ENCODE data around the gene RPL13A.

RPL13A gene

DNA sequence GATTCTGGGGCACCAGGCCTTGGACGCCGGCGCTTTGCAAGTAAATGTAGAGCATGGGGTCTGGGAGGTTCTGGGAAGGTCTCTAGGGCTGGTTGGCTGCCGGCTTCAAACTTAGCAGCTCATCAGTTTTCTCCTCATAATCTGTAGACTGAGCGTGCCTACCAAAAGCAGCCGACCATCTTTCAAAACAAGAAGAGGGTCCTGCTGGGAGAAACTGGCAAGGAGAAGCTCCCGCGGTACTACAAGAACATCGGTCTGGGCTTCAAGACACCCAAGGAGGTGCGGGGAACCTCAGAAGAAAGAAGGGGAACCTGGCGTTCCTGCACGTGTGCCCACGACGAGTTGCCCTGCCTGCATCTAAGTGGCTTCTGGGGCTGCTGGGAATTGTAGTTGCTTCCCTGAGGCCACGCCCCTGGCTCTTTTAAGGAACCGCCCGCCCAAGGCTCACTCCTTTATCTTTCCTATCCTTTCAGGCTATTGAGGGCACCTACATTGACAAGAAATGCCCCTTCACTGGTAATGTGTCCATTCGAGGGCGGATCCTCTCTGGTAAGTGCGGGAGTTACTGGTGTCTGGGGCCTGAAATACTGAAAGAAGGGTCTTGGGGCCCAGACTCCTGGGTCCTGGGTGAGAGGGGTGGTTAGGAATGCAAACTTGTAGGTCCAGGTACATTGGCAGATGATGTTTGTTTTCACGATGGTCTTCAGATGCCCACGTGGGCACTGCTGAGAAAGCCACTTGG is 9.8 kb downstream of the RPL13A start:
- intact Hi-C loops (cut with DNase I), result no loop called here
- peak in 35 of 42 donors; percentile 29 to 75 (median 55) for DNase-seq

DNA sequence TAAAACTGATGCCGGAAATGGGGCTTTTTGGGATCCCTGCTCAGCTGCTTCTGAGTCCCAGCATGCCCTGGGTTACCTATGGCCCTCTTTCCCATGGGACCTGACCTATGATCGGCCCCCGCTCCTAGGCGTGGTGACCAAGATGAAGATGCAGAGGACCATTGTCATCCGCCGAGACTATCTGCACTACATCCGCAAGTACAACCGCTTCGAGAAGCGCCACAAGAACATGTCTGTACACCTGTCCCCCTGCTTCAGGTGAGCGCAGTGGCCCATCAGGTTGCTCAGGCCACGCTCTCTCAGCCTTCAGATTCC is 10.3 kb downstream of the RPL13A start:
- intact Hi-C loops (cut with DNase I), result no loop called here
- DNase-seq, result no peak

DNA sequence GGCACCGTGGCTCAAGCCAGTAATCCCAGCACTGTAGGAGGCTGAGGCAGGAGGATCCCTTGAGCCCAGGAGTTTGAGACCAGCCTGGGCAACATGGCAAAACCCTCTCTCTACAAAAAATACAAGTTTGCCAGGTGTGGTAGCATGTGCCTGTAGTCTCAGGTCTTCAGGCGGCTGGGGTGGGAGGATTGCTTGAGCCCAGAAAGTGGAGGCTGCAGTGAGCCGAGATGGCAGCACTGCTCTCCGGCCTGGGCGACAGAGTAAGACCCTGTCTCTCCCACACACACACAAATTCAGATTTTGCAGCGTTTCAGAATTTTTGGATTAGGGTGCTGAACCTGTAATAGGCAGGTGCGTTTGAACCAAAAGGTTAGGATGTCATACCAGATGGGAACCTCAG is 11.1 kb downstream of the RPL13A start:
- intact Hi-C loops (cut with DNase I), result no loop called here

DNA sequence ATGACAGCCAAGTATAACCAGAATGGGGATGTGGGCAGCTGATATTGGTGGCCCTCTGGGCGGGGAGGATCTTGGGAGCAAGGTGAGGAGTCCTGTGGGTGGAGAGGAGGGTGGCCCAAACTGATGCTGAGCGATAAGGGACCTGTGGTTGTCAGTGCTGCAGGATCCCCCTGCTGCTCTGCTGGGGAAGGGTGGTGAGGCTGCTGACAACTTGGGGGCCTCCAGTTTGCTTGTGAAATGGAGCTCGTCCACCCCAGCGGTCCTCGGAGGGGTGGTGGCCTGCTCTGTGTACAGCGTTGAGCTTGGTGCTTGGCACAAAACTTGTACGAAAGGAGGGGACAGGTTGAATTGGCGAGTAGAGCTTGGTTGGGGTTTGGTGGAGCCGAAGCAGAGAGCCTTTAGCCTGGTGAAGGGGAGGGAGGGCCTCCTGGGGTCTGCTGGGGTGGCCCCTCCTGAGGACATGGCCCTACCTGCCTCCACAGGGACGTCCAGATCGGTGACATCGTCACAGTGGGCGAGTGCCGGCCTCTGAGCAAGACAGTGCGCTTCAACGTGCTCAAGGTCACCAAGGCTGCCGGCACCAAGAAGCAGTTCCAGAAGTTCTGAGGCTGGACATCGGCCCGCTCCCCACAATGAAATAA is 11.7 kb downstream of the RPL13A start:
- intact Hi-C loops (cut with DNase I), result no loop called here
- no peak for DNase-seq

More for the DNA sequence above, 11.1 kb downstream of the RPL13A start:
- no peak for DNase-seq

DNA sequence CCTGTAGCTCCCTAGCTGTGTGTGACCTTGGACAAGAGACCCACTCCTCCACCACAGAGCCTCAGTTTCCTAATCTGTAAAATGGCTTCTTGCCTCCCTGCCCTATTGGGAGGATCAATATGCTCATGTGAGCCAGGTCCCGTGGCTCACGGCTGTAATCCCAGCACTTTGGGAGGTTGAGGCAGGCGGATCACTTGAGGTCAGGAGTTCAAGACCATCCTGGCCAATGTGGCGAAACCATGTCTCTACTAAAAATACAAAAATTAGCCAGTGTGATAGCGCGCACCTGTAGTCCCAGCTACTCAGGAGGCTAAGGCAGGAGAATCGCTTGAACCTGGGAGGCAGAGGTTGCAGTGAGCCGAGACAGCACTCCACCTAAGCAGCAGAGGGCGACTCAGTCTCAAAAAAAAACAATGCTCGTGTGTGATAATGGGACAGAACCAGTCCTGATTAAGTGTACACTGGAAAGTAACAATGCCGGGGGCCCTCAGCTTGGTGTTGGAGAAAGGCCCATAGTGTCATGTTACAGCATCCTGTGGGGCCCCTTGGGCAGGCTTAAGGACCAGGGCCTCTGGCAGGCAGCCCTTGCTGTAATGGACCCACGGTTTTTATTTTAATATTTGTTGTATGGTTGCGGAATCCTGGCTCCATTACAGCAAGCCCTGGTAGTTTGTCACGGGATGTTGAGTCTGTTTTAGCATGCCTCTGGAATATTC is 15.6 kb downstream of the RPL13A start:
- intact Hi-C loops (cut with DNase I), result no loop called here
- DNase-seq, result peak in 2 of 42 donors; percentile 28 to 34

DNA sequence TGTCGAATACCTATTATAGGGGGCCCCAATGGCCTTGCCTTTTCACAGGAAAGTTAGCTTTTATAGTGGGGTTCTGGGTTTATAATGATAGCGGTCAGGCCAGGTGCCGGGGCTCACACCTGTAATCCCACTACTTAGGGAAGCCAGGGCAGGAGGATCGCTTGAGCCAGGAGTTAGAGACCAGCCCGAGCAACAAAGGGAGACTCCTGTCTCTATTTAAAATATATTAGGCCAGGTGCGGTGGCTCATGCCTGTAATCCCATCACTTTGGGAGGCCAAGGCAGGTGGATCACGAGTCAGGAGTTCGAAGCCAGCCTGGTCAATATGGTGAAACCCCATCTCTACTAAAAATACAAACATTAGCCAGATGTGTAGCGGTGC is 16.2 kb downstream of the RPL13A start:
- intact Hi-C loops (cut with DNase I), result no loop called here
- DNase-seq, result no peak

DNA sequence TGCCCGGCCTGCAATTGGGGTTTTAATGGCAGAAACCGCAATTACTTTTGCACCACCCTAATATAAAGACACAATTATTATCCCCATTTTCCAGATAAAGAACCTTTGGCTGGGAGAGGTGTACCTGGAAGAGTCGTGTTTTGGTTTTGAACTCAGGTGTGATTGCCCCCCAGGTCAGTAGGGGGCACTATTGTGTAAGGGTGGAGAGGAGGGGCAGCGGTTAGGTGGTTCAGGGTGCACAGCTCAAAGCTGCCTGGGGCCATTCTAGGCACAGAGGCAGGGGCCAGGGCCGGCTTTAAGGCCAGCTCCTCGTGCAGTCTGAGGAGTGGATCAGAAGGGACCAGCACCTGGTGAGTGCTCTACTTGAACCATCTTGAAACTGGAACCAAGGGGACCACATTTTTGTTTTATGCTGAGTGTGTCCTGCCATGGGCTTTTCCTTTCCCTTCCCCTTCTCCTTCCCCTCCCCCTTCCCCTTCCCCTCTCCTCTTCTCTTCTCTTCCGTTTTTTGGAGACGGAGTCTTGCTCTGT is 19.2 kb downstream of the RPL13A start:
- intact Hi-C loops (cut with DNase I), result no loop called here
- DNase-seq, result peak in 29 of 42 donors; percentile 32 to 78 (median 49)

DNA sequence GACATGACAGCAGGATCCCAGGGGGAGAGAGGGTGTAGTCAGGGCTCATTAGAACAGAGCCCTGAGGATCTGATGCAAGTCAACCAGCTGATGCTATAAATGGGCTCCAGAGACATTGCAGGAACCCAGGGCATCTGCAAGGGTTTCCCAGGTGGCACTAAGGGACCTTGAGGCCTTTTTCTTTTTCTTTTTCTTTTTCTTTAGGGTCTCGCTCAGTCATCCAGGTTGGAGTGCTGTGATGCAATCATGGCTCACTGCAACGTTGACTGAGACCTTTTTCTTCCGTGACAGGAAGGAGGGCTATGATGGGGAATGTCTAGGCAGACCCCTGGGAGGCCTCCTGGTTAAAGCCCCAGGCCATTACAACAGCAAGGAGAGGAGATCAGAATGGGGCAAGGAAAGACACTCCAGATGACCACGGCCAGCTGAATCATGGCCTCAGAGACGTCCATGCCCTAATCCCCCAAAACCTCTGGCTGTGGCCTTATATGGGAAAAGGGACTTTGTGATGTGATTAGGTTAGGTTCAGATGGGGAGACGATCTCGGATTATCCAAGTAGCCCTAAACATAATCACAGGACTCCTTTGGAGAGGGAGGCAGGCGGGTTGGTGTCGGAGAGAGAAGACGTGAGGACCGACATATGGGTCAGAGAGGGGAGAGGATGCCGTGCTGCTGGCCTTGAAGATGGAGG is 20.5 kb downstream of the RPL13A start:
- no peak for DNase-seq
- intact Hi-C loops (cut with DNase I), result no loop called here

DNA sequence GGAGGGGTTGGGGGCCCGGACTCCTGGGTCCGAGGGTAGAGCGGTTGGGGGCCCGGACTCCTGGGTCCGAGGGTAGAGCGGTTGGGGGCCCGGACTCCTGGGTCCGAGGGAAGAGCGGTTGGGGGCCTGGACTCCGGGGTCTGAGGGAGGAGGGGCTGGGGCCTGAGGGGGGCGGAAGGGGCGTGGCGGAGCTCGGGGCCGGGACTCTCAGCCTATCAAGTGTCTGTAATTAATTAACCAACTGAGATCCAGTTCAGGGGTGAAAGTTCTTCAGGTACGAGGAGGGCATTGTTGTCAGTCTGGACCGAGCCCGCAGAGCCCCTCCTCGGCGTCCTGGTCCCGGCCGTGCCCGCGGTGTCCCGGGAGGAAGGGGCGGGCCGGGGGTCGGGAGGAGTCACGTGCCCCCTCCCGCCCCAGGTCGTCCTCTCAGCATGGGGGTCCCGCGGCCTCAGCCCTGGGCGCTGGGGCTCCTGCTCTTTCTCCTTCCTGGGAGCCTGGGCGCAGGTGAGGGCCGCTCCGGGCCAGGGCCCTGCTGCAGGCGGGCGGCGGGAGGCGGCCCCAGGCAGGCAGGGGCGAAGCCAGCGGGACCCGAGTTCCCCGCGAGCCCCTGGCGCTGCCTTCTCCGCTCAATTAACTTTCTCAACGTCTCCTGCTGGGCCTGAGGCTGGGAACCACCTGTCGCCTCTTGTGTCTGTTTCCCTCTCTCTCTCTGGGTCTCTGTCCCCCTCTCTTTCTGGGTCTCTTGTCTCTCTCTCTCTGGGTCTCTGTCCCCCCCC is 25.8 kb downstream of the RPL13A start:
- intact Hi-C loops (cut with DNase I), result no loop called here
- DNase-seq, result peak in 2 of 42 donors; percentile 21

DNA sequence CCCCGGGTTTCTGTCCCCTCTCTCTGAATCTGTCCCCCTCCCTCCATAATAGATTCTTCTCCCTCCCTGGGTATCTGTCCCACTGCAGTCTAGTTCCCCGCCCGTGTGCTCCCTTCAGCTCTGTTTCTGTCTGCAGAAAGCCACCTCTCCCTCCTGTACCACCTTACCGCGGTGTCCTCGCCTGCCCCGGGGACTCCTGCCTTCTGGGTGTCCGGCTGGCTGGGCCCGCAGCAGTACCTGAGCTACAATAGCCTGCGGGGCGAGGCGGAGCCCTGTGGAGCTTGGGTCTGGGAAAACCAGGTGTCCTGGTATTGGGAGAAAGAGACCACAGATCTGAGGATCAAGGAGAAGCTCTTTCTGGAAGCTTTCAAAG is 26.3 kb downstream of the RPL13A start:
- DNase-seq, result no peak
- intact Hi-C loops (cut with DNase I), result no loop called here

DNA sequence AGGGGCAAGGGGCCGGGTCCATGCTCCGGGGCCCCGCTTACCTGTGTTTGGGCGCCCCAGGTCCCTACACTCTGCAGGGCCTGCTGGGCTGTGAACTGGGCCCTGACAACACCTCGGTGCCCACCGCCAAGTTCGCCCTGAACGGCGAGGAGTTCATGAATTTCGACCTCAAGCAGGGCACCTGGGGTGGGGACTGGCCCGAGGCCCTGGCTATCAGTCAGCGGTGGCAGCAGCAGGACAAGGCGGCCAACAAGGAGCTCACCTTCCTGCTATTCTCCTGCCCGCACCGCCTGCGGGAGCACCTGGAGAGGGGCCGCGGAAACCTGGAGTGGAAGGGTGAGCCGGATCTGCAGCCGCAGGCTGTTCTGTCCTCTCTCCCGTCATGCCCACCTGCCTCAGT is 26.7 kb downstream of the RPL13A start:
- intact Hi-C loops (cut with DNase I), result no loop called here
- no peak for DNase-seq

DNA sequence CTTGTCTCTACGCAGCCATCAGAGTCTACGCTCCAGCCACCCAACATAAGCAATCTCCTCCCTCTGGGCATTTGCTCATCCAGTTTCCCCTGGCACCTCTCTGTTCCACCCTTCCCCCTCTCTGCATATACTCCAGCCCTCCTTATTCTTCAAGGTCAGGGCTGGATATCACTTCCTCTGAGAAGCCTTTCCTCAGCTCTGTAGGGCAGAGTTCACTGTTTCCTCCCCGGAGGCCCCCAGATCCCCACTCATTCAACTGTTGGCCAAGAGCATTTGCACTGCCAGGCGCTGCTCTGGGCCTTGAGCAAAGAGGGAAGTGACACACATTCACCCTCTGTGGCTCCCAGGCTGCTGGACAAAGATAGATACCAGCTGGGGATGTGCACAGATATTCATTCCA is 28.4 kb downstream of the RPL13A start:
- intact Hi-C loops (cut with DNase I), result no loop called here
- DNase-seq, result peak in 23 of 42 donors; percentile 26 to 68 (median 41)

DNA sequence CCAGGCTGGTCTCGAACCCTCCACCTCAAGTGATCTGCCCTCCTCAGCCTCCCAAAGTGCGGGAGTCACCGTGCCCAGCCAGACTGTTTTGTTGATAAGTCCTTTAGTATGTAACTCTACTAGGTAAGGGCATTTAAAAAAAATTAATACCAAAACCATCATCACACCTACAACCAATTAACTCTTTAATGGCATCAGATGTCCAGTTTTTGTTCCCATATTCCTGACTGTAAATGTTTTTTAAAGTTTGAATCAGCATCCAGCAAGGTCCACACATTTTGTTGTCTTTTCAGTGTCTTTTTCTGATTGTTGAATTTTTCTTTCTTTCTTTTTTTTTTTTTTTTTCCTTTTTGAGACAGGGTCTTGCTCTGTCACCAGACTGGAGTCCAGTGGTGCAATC is 30.6 kb downstream of the RPL13A start:
- DNase-seq, result no peak
- intact Hi-C loops (cut with DNase I), result no loop called here

DNA sequence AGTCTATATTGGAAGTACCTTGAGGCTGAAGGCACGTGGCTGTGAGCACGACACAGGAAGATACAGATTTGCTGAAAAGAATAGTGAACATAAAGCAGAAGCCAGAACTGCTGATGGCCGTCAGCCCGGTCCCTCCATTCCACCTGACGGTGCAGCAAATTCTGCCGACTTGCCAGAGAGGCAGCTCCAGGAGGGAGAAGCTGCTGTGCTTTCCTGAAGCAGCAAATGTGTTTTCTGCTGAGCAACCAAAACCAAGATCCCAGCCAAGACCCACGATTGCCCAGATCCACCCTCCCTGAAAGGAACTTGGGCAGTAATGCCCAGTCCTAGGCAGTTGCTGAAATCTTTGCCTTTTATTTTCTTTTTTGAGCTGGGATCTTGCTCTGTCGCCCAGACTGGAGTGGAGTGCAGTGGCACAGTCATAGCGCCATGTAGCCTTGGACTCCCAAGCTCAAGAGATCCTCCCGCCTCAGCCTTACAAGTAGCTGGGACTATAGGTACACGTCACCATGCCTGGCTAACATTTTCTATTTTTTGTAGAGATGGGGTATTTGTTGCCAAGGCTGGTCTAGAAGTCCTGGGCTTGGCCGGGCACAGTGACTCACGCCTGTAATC is 33.4 kb downstream of the RPL13A start:
- peak in 16 of 42 donors; percentile 19 to 66 (median 38) for DNase-seq
- intact Hi-C loops (cut with DNase I), result no loop called here

DNA sequence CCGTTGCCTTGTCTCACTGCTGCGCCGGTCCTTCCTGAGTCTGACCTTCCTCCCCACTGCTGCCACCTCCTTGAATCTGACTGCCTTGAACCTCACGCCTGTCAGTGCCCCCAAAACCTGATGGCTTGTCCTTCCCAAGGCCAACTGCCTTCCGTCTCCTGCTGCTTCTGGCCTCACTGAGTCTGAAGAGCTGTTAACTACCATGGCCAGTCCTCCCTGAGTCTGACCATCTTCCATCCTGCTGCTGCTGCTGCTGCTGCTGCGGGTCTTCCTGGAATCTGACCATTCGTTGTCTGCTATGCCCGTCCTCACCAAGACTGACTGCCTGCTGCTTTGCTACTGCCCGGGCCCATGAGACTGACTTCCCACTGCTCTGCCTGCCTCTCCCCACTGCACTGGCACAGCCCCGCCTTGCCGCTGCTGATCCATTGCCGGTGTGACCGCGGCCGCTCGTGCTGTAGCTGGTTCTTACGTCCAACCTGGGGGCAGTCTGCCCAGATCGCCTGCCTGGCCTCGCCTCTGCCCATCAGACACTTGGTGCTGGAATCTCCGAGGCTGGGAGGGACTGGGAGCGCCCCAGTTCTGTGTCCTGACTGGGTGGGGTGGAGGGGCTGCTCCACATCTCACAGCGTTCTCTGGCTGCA is 37.5 kb downstream of the RPL13A start:
- DNase-seq, result no peak
- intact Hi-C loops (cut with DNase I), result no loop called here

DNA sequence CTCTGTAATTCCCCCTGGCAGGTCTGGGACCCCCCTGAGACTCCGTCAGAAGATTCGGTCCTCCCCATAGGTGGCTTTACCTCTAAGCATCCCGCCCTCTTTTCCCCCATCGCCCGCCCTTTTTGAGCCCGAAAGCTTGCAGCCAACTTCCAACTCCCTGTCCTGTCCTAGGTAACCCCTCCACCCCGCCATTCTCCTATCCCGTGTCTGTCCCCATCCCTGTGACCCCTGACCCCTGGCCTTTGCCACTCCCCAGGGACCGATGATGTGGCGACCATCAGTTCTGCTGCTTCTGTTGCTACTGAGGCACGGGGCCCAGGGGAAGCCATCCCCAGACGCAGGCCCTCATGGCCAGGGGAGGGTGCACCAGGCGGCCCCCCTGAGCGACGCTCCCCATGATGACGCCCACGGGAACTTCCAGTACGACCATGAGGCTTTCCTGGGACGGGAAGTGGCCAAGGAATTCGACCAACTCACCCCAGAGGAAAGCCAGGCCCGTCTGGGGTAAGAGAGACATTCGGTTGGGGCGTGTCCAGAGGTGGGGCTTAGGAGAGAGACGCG is 40.9 kb downstream of the RPL13A start:
- intact Hi-C loops (cut with DNase I), result no loop called here
- no peak for DNase-seq

DNA sequence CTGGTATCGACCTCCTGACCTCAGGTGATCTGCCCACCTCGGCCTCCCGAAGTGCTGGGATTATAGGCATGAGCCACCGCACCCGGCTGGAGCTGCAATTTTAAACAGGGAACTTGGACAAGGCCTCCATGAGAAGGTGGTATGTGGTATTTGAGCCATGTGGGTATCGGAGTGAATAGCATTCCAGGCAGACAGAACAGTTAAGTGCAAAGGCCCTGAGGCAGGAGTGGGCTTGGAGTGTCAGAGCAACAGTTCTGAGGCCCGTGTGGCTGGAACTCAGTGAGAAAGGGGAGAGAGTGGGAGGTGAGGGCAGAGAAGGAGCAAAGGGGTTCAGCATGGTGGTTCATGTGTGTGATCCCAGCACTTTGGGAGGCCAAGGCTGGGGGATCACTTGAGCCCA is 43.3 kb downstream of the RPL13A start:
- no peak for DNase-seq
- intact Hi-C loops (cut with DNase I), result no loop called here
